Measurements from ENCODE around the gene DHDH. TPM values are rescaled to one million over a fixed set of nuclear protein-coding genes. Genes with fewer than 3 reads are reported as not detected.
A peak's percentile ranks its signal among the peaks of the same experiment; 100 is the strongest.

DHDH gene
- total and polyA plus RNA-seq, 2 of the 13 experiments (the other 11 are each of a cell fraction or from before 2014, with no cell fraction given), result 0.13 to 0.91 TPM

GRCh38 chr19:48963371-48964204 lies 30.1 kb downstream of the DHDH start (continued):
- TF ChIP-seq RNF219 (CRISPR knock-in tag; IDR thresholded peaks at IDR 0.05) (no peak; the same call in 1 of the 2 replicates), PRMT3 (CRISPR knock-in tag; IDR thresholded peaks at IDR 0.05; ENCODE audit: borderline replicate concordance, low read depth) (0 out of 2 replicates have a peak, but pooled peaks have one; percentile 57), ZNF740 (CRISPR knock-in tag; IDR thresholded peaks at IDR 0.05) (0 out of 2 replicates have a peak, but pooled peaks have one; percentile 19), AGO1 (IDR thresholded peaks at IDR 0.05; ENCODE audit: low read depth, low read length, poor library complexity, severe bottlenecking) (peak; percentile 97), DNMT3B (CRISPR knock-in tag; conservative IDR thresholded peaks at IDR 0.05) (peak; percentile 81; the same call in 1 of the 2 replicates), ZNF609 (CRISPR knock-in tag; IDR thresholded peaks at IDR 0.05; ENCODE audit: borderline replicate concordance) (0 out of 2 replicates have a peak, but pooled peaks have one; percentile 20), HMG20A (CRISPR knock-in tag; IDR thresholded peaks at IDR 0.05; ENCODE audit: borderline replicate concordance) (peak; percentile 23; the same call in 1 of the 2 replicates), ZNF629 (CRISPR knock-in tag; conservative IDR thresholded peaks at IDR 0.05) (0 out of 2 replicates have a peak, but pooled peaks have one; percentile 20), POLR2AphosphoS5 (IDR thresholded peaks at IDR 0.05; ENCODE audit: low read depth, low read length) (peak; percentile 83), ZNF292 (CRISPR knock-in tag; IDR thresholded peaks at IDR 0.05; ENCODE audit: borderline replicate concordance, low read depth) (no peak), SUZ12 (IDR thresholded peaks at IDR 0.05; ENCODE audit: low read depth, low read length) (no peak), ZBTB46 (CRISPR knock-in tag; IDR thresholded peaks at IDR 0.05; ENCODE audit: borderline replicate concordance) (peak; percentile 98), TEAD3 (CRISPR knock-in tag; optimal IDR thresholded peaks at IDR 0.05; ENCODE audit: borderline replicate concordance) (peak; percentile 56), HIVEP1 (CRISPR knock-in tag; IDR thresholded peaks at IDR 0.05) (peak; percentile 72; the same call in 1 of the 2 replicates), CCDC6 (CRISPR knock-in tag; IDR thresholded peaks at IDR 0.05) (no peak; the same call in 1 of the 2 replicates), GTF2F1 (IDR thresholded peaks at IDR 0.05; ENCODE audit: low read length) (no peak), ZNF432 (CRISPR knock-in tag; IDR thresholded peaks at IDR 0.05; ENCODE audit: borderline replicate concordance) (no peak), GFI1 (CRISPR knock-in tag; IDR thresholded peaks at IDR 0.05; ENCODE audit: borderline replicate concordance) (no peak), ZBTB20 (CRISPR knock-in tag; IDR thresholded peaks at IDR 0.05; ENCODE audit: borderline replicate concordance, low read depth) (peak; percentile 1; the same call in 1 of the 2 replicates)
